Activated CD4-positive, alpha-beta T cell treated with anti-CD3 and anti-CD28 coated beads, Interleukin-10, Interleukin-2, amounts not matched to agents 100 ng/mL and 50 ng/mL, durations not matched to agents 16 hours and 8 hours (primary cell): Measurements from ENCODE around the gene PRKD1.
"Not testable (repeated sequence)": the region's sequence is repeated elsewhere in the genome, so short reads cannot be mapped to it uniquely, and the experiment has no call there.

Experiments used
- DNase-seq: peaks from one replicate; pipeline ENCODE4 v3.0.0-alpha.2; 2020

Gene PRKD1

DNA sequence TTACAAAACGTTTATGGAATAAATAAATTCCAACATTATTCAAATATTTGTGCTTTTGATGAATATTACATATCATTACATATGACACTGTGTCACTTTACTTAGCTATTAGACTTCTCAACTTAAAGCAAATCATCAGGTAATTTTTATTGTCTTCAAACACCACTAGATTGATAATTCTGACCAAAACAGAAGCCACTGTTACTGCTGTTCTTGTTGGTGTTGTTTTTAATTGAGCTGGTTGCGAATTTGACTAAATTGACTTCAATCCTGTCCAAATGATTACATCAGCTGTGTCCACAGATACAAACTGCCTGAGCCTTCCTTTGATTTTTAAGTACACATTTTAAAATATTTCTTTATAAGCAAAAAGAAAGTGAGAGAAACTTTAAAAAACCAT is 29.2 kb downstream of the PRKD1 start:
- DNase-seq, result no peak

DNA sequence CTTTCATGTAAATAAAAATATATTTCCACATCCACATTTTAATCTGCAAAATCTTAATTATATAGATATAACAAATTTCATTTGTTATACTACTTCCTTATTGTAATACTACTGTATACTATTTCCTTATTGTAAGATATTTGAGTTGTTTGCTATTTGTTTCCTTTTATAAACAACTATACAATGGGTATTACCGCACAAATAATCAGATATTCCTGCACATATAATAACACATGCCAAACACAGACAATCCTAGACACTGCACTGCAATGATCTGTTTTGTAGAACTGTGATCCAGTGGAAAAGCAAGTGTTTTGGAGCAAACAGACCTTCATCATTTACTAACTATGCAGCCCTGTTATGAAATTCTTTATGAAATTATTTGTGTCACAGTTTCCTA is 30.5 kb downstream of the PRKD1 start:
- DNase-seq, result no peak

GRCh38 chr14:29896354-29896821 is 31.3 kb downstream of the PRKD1 start:
- DNase-seq, result no peak

DNA sequence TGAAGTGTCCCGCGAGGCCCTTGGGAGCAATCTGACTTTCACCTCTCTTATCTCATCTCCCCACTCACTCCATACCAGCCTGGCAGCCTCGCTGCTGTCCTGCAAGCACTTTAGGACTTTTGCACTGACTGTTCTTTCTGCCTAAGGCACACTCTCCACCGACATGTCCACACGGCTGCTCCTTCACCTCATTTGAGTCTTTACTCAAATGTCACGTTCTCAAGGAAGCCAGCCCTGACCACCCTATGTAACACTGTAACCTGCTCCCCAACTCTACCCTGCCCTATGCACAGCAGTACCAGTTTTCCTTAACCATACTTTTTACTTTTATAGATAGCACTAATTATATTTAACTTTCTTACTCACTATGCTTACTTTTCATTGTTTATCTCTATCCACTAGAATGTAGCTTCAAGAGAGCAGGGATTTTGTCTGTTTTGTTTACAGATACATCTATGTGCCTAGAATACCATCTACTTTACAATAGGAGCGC is 32.0 kb downstream of the PRKD1 start:
- no peak for DNase-seq

DNA sequence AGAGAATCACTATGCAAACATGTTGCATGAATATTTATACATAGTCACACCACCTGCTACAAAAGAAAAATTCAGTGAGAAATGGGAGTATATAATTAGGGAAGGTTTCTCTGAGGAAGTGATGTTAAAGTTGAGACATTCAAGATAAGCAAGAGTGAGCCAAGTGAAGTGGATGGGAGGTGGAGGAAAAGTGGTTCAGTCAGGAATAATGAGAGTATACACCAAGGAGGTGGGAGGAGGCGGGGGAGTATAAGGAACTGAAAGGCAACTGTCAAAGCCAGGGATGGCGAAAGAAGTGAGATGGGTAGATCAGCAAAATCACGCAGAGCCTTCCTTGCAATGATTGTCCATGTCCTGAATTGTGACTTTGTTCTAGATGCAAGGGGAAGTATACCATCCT is 33.7 kb downstream of the PRKD1 start:
- no peak for DNase-seq

GRCh38 chr14:29892327-29892726 is 35.3 kb downstream of the PRKD1 start:
- DNase-seq, result no peak

DNA sequence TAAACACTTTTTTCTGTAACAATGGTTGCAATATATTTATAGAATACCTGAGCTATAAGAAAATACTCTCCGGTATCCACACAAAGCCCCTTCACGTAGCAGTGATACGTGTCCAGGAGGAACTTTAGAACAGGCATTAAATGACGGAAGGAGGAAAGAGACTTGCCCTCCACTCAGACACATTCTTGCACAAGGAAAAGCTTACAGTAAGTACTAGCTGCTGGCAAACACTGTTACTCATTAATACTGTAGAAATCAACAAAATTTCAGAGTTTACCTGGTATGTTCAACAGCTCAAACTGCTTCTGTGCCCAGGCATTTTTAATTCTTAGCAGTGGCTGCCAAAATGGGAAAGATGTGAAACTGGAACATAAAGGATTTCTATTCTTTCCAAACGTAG is 41.7 kb downstream of the PRKD1 start:
- DNase-seq, result no peak

DNA sequence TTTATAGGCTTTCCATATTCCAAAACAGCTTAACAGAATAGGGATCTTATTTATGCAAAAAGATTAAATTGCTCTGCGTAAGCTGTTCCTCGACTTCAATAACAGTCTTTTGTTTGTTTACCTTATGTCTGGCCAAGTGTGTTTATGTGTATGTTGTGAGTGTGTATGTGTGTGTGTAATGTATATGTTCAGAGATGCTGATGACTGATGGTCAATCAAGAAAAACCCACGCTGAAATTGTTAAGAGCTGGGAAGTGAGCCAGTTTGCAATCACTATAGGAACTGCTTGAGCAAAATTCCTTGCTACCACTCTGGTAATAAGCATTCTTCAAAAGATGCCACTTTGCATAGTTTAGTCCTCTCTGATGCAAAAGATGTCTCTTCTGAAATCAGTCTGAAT is 59.6 kb downstream of the PRKD1 start:
- no peak for DNase-seq

DNA sequence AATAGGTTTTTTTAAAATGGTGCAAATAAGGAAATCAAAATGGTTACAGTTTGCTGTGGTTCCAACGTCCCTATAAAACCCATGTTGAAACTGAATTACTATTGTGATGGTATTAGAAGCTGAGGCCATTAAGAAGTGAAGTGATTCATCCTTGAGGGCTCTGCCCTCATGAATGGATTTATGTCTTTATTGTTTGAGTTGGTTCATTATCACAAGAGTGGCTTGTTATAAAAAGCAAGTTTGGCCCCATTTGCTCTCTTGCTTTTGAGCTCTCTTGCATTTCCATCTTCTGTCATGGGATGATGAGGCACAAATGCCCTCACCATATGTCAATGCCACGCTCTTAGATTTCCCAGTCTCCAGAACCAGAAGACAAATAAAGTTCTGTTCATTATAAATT is 62.3 kb downstream of the PRKD1 start:
- no peak for DNase-seq

GRCh38 chr14:29861996-29862395 is 65.7 kb downstream of the PRKD1 start:
- no peak for DNase-seq

DNA sequence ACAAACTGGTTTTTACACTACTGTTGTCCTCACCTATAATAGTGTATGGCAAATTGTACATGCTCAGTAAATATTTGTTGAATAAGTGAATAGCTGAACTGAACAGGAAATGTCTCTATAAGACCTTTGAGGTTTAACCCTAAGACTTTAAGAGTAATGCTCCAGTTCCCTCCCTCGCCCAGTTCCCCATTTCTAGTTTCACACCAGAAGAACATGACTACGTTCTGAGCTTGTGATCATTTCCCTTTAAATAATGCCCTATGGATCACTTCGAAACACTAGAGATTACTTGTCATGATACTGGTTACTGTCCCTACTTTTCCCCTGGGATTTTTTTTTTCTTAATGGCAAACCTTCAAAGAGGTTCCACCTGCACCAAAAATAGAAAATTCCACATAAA is 69.3 kb downstream of the PRKD1 start:
- no peak for DNase-seq

- no peak for DNase-seq
These were observed 70.1 kb downstream of the PRKD1 start for GRCh38 chr14:29857551-29857950.

DNA sequence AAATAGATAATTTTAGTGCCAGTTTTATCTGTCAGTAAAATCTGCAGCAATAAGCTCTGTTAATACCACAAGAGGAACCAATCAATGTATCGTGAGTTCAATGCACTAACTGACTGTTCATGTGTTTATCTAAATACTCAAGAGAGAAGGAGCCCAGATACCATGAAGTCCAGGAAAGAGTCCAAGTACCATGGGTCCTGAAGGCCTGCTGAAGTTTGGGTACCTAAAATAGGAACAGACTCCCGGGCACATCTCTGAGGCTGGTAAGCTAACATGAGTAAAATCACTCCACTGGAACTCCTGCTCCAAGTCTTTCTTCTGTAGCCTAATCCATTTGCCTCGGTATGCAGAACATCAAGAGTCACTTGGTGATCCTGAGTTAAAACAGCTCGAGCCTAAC is 71.1 kb downstream of the PRKD1 start:
- no peak for DNase-seq

GRCh38 chr14:29853691-29854090 is 74.0 kb downstream of the PRKD1 start:
- not testable (repeated sequence) for DNase-seq

DNA sequence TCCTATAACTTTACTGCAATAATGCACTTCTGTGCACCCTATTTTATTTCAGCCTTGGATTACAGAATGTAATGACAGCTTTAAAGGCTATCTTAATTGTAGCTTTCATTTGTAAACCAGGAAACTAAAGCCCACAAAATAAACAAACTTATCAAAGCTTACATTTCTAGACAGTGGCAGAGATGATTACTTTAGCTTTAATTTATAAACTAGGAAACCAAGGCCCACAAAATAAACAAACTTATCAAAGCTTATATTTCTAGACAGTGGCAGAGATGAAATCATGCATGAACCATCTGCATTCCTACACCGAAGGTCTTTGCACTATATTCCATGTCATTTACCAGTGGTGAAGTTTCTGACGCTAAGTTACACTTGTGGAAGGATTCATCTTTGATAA is 74.4 kb downstream of the PRKD1 start:
- DNase-seq, result no peak

DNA sequence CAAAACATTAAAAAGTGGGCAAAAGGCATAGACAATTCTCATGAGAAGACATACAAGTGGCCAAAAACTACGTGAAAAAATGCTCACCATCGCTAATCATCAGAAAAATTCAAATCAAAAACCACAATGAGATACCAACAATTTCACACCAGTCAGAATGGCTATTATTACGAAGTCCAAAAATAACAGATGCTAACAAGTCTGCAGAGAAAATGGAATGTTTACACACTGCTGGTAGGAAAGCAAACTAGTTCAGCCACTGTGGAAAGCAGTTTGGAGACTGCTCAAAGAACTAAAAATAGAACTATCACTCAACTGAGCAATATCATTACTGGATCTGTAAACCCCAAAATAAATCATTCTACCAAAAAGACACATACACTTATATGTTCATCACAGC is 76.2 kb downstream of the PRKD1 start:
- no peak for DNase-seq

DNA sequence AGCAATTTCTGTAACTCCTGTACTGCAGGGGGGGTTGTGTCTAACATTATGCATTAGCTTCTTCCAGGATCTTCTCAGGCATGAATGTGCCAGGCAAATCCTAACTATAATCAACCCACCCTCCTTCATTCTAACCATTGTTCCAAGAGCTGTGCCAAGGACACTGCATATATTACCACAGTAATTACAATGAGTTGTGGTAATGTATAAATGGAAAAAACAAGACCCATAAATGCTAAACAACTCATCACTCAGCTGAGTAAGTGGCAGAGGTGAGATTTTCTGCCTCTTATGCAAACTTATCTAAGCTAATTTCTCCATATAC is 80.6 kb downstream of the PRKD1 start:
- DNase-seq, result no peak

- no peak for DNase-seq
These were observed 81.2 kb downstream of the PRKD1 start for GRCh38 chr14:29846339-29847055.

DNA sequence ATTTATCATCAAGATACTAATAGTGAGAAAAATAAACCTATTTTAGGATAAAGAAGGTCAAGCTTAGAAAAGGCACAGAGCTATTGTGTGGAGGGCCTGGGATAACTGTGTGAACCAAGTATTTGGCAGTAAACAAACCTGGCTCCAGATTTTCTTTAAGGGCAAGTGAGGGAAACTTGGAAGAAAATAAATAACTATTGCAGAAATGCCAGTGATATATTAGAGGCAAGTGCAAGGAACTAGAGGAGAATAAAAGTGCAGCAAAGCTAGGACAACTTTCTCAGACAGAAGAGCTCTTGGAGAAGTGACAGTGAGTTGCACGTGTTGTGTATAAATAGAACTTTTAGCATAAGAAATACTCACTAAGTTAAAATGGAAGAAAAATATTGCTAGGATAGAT is 83.7 kb downstream of the PRKD1 start:
- DNase-seq, result no peak

DNA sequence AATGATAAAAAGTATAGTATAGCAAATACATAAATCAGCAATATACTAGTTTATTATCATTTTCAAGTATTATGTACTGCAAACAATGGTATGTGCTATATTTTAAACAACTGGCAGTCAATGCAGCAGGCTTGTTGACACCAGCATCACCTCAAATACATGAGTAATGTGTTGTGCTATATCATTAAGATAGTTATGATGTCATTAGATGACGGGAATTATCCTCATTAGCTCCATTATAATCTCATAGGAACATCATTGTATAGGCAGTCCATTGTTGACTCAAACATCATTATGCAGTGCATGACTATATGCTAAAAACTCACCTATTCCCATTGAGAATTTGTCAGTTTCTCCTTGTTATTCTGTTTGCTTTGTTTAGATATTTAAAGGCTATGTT is 85.4 kb downstream of the PRKD1 start:
- no peak for DNase-seq

DNA sequence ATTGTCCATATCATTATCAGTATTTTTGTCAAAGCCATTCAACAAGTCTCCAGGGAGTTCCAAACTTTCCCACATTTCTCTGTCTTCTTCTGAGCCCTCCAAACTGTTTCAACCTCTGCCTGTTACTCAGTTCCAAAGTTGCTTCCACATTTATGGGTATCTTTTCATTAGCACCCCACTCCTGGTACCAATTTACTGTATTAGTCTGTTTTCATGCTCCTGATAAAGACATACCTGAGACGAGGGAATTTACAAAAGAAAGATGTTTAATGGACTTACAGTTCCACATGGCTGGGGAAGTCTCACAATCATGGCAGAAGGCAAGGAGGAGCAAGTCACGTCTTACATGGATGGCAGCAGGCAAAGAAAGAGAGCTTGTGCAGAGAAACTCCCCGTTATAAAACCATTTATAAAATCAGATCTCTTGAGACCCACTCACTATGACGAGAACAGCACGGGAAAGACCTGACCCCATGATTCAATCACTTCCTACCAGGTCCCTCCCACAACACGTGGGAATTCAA is 87.2 kb downstream of the PRKD1 start:
- DNase-seq, result not testable (repeated sequence)

DNA sequence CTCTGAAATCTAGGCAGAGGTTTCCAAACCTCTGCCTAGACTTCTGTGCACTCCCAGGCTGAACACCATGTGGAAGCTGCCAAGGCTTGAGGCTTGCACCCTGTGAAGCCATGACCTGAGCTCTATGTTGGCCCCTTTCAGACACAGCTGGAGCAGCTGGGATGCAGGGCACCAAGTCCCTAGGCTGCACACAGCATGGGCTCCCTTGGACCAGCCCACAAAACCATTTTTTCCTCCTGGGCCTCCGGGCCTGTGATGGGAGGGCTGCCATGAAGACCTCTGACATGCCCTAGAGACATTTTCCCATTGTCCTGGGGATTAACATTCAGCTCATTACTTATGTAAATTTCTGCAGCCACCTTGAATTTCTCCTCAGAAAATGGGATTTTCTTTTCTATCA is 88.0 kb downstream of the PRKD1 start:
- DNase-seq, result not testable (repeated sequence)

DNA sequence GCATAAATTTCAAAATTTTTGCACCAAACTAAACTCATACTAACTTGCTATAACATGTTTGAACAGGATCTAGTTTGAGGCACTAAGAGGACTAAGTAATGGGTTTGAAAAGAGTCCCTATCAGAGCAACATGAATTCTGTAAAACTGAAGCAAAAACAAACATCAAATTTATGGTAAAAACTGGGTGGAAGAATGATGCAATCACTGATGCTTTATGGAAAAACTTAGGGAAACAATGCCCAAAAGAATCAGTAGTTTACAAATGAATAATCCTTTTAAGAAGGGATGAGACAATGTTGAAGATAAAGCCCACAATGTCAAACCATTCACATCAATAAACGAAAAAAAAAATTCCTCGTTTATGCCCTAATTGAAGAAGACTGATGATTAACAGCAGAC is 88.9 kb downstream of the PRKD1 start:
- no peak for DNase-seq

DNA sequence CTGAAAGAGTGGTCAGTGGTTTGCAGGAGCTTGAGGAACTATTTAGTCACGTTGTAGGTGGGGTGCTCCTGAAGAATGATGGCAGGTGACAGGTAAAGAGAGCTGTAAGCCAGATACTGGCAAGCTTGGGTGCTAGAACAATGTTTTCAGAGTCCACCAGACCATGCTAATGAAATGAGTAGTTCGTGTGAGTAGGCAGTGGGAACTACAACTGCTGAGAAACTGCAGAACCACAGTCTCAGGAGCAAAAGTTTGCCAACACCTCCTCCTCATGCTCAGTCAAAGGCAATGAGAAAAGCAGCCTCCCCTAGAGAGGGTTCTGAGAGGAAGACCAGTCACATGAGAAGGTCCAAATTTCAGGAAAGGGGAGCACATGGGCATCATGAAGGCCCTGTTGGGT is 91.3 kb downstream of the PRKD1 start:
- no peak for DNase-seq

- no peak for DNase-seq
These were observed 95.6 kb downstream of the PRKD1 start for GRCh38 chr14:29832042-29832441.
